HG03342 (cell line): Measurements from ENCODE around the gene PPM1B.
A peak's percentile ranks its signal among the peaks of the same experiment; 100 is the strongest.
"Not testable (repeated sequence)": the region's sequence is repeated elsewhere in the genome, so short reads cannot be mapped to it uniquely, and the experiment has no call there.

ENCODE experiments used
- ATAC-seq: cut with Tn5 transposase; IDR thresholded peaks from one replicate; pipeline ENCODE4 v1.9.1; 2021; ENCODE audit warnings: mild to moderate bottlenecking, moderate library complexity; ENCODE audit not compliant: unreplicated experiment

Gene PPM1B

GRCh38 chr2:44246840-44247369 is 78.2 kb downstream of the PPM1B start:
- ATAC-seq: no peak

GRCh38 chr2:44247924-44248323 is 79.2 kb downstream of the PPM1B start:
- no peak for ATAC-seq

GRCh38 chr2:44249269-44249668 is 80.6 kb downstream of the PPM1B start:
- not testable (repeated sequence) for ATAC-seq

- peak; percentile 90 for ATAC-seq
Observed at GRCh38 chr2:44250376-44250775, 81.7 kb downstream of the PPM1B start.

GRCh38 chr2:44254023-44254422 is 85.3 kb downstream of the PPM1B start:
- ATAC-seq: no peak

DNA sequence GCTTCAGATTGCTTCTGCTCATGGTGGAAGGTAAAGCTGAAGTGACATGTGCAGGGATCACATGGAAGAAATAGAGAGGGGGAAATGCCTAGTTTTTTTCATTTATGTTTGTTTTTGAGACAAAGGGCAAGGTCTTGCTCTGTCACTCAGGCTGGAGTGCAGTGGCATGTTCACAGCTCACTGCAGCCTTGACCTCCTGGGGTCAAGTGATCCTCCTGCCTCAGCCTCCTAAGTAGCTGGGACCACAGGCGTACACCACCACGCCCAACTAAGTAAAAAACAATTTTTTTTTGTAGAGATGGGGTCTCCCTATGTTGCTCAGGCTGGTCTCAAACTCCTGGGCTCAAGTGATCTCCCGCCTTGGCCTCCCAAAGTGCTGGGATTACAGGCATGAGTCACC is 87.0 kb downstream of the PPM1B start:
- not testable (repeated sequence) for ATAC-seq

GRCh38 chr2:44257802-44258201 is 89.1 kb downstream of the PPM1B start:
- ATAC-seq: not testable (repeated sequence)

DNA sequence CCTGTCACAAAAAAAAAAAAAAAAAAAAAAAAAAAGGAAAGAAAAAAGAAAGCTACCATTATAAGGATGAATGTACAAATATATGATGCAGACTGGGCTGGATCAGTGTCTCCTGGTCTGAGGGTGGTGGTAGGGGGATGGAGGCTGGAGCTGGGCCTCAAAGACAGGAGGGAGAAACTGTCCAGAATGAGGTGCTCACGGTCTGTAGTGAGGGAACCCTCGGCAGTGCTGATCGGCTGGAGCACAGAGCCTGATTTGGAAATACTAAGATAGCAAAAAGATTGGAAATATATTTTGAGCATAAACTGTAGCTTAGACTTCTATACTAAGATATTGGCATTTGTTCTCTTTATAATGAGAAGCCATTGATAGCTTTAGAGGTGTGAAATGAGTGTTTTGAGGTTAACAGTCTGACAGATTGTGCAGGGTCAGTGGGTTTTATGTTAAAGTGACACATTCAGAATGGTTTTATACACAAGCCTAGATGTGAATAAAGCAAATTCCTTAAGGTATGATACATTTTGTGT is 98.7 kb downstream of the PPM1B start:
- no peak for ATAC-seq

- ATAC-seq: no peak
Observed at GRCh38 chr2:44267796-44268648, 99.3 kb downstream of the PPM1B start.

DNA sequence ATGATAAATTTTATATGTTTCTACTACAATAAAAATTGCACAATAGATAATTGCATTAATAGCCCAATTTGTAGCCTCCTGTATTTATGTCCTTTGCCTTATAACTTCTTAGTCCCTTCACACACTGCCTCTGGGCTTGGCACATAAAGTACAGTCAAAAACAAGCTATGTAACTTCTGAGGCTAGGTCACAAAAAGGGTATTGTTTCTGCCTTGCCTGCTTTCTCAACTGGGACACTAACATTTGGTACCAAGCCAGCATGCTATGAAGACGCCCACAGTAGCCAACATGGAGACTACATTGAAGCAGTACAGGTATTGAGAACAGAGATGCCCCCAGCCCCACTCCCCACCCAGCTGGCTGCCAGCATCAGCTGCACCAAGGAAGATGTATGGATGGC is 101.2 kb downstream of the PPM1B start:
- no peak for ATAC-seq

GRCh38 chr2:44271296-44271695 is 102.6 kb downstream of the PPM1B start:
- ATAC-seq: no peak

- ATAC-seq: no peak
Observed at GRCh38 chr2:44273076-44273475, 104.4 kb downstream of the PPM1B start.

DNA sequence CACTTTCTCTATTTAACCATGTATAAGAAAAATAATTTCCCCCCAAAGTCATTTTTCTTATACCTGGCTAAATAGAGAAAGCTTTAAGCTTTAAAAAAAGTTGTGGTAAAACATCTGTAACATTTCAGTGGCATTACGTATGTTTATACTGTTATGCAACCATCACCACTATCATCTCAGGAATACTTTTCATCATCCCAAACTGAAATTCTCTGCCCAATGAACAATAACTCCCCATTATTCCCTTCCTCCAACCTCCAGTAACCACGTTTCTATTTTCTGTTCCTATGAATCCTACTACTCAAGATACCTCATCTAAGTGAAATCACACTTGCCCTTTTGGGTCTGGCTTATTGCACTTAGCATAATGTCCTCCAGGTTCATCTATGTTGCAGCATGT is 104.9 kb downstream of the PPM1B start:
- ATAC-seq: no peak

DNA sequence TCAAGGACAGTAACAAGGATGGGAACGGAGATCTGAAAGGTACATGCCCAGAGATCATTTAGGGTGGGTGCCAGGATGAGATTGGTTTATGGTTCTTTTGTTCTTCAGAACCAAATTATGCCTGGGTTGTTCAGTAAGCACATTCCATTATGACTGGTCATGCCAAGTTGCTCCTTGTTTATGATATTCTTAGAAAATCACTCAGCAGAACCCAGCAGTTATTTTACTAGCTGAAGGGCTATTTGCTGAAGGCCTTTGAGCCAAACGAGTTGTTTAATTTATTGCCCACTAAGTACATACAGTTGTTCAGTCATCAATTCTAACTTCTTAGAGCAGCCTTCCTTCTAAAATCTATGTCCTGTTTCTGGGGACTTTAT is 107.2 kb downstream of the PPM1B start:
- ATAC-seq: no peak

- ATAC-seq: no peak
Observed at GRCh38 chr2:44277541-44277940, 108.9 kb downstream of the PPM1B start.

DNA sequence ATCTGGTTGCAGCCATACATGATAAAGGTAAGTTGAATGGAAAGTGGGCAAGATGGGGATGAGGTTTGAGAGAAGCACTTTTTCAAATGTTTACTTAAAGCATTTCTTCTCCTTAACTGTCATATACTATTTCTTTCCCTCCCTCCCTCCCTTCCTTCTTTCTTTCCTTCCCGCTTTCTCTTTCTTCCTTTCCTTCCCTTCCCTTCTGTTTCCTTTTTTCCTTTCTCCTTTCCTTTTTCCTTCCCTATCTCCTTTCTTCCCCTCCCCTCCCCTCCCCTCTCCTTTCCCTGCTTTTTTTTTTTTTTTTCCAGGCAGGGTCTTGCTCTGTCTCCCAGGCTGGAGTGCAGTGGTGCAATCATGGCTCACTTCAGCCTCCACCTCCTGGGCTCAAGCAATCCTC is 112.2 kb downstream of the PPM1B start:
- ATAC-seq: no peak
